ENCODE data around the gene DOCK7. TPM values are rescaled to one million over a fixed set of nuclear protein-coding genes. Genes with fewer than 3 reads are reported as not detected.
A peak's percentile ranks its signal among the peaks of the same experiment; 100 is the strongest.

DOCK7 gene
- total RNA-seq, 2 experiments from 2014 or later, result 6.0 to 7.9 TPM

GRCh38 chr1:62509028-62509427, 179.2 kb downstream of the DOCK7 start:
- Mint-ChIP-seq H3K4me3 (no peak overlapping the region), H3K27me3 (no peaks in the 10 kb centered on the region), H3K27ac (no peak overlapping the region), H3K36me3 (ENCODE audit: low read depth) (peaks cover 4% of the 10 kb centered on the region), H3K9me3 (no peaks in the 10 kb centered on the region), H3K4me1 (ENCODE audit: low read depth) (no peaks in the 10 kb centered on the region)
- intact Hi-C loops (cut with DNase I, micrococcal nuclease), result no loop called here
- no peak overlapping the region for H3K27ac ChIP-seq (ENCODE audit: low read depth in 1 of 2, low read length in 2 of 2)
- peaks cover 2% of the 10 kb centered on the region for H3K36me3 ChIP-seq (ENCODE audit: insufficient read depth, low read length)
- H3K4me3 ChIP-seq (ENCODE audit: low read length), result no peak overlapping the region
- CTCF ChIA-PET, result interaction anchor here (2.7 kb wide), 1 partner anchor 237 kb away, joined by 19 read pairs; no protein-coding TSS in a partner anchor
- TF ChIP-seq CTCF (IDR thresholded peaks at IDR 0.05), result no peak
- no peaks in the 10 kb centered on the region for H3K4me1 ChIP-seq (ENCODE audit: insufficient read depth, low read length)
- no peaks in the 10 kb centered on the region for H3K27me3 ChIP-seq (ENCODE audit: control insufficient read depth in 1 of 2, insufficient read depth in 2 of 2, low read length in 2 of 2)
- POLR2A ChIA-PET, result no interaction called here
- no peak for ATAC-seq (ENCODE audit: poor library complexity)
- no peaks in the 10 kb centered on the region for H3K9me3 ChIP-seq (ENCODE audit: control insufficient read depth in 1 of 2, insufficient read depth in 1 of 2, low read length in 2 of 2)
- DNase-seq, result no peak

DNA sequence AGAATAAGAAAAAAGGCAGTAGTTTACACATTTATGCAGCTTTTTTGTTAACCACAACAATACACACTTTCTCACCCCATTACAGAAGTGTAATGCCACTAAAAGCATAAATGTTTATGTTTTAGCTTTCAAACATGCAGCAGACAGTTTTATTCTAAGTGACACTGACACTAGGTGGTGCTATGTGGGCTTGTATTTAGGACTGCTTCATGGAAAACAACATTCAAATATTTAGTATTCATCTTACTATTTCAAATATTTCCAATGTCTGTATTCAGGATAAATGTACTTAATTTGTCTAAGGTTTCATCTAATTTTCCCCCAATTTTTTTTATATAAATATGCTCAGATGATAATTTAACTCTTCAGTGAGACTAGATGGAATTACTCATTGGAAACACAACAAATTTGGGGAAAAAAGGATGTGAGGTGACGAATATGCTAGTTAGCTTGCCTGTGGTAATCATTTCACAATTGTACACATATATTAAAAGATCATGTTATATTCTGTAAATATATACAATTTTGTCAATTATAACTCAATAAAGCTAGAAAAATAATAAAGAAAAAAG, 179.9 kb downstream of the DOCK7 start:
- H3K4me1 ChIP-seq (ENCODE audit: insufficient read depth, low read length), result no peaks in the 10 kb centered on the region
- peak in 4 of 14 experiments; percentile 20 to 56 (median 44) for DNase-seq
- H3K9me3 ChIP-seq (ENCODE audit: control insufficient read depth in 1 of 2, insufficient read depth in 1 of 2, low read length in 2 of 2), result no peaks in the 10 kb centered on the region
- H3K36me3 Mint-ChIP-seq (ENCODE audit: low read depth), result peaks cover 4% of the 10 kb centered on the region
- no peak overlapping the region for H3K4me3 ChIP-seq (ENCODE audit: low read length)
- no peak overlapping the region for H3K27ac Mint-ChIP-seq
- H3K27ac ChIP-seq (ENCODE audit: low read depth in 1 of 2, low read length in 2 of 2), result no peak overlapping the region
- peaks cover 2% of the 10 kb centered on the region for H3K36me3 ChIP-seq (ENCODE audit: insufficient read depth, low read length)
- no peaks in the 10 kb centered on the region for H3K4me1 Mint-ChIP-seq (ENCODE audit: low read depth)
- no peak overlapping the region for H3K4me3 Mint-ChIP-seq
- ChIA-PET CTCF (interaction anchor here (0.6 to 2.7 kb wide), 5 partner anchors 9 to 243 kb away, joined by 3 to 19 read pairs (median 4); no protein-coding TSS in a partner anchor), POLR2A (interaction anchor here (1.1 kb wide), 1 partner anchor 22 kb away, joined by 3 read pairs; no protein-coding TSS in a partner anchor)
- H3K27me3 Mint-ChIP-seq, result no peaks in the 10 kb centered on the region
- peak; percentile 72 for TF ChIP-seq CTCF (IDR thresholded peaks at IDR 0.05)
- intact Hi-C loops (cut with DNase I, micrococcal nuclease), result loop anchor here (1.0 kb wide), 1 partner anchor 238 kb away; no protein-coding TSS in a partner anchor
- no peak for ATAC-seq (ENCODE audit: poor library complexity)
- H3K9me3 Mint-ChIP-seq, result no peaks in the 10 kb centered on the region
- H3K27me3 ChIP-seq (ENCODE audit: control insufficient read depth in 1 of 2, insufficient read depth in 2 of 2, low read length in 2 of 2), result no peaks in the 10 kb centered on the region

DNA sequence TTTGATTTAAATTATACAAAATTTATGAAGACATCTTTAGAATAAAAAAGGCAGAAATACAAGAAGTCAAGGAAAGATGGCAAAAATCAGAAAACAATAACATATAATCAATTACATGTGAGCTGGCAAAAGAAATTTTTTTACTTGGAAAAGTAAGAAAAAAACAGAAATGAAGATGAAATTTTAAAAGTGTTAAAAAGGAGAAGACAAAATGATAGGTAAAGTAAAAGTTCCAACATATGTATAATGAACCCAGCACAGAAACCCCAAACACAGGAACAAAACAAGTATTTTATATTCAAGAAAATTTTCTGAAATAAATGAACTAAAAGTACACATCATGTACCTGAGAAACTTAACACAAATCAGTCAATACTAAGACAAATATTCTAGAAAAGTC, 188.0 kb downstream of the DOCK7 start:
- H3K27me3 ChIP-seq (ENCODE audit: control insufficient read depth in 1 of 2, insufficient read depth in 2 of 2, low read length in 2 of 2), result no peaks in the 10 kb centered on the region
- ChIA-PET POLR2A (no interaction called here), CTCF (no interaction called here)
- ATAC-seq (ENCODE audit: poor library complexity), result no peak
- no peak overlapping the region for H3K4me3 ChIP-seq (ENCODE audit: low read length)
- H3K4me3 Mint-ChIP-seq, result no peak overlapping the region
- H3K4me1 Mint-ChIP-seq (ENCODE audit: low read depth), result no peaks in the 10 kb centered on the region
- TF ChIP-seq CTCF (IDR thresholded peaks at IDR 0.05), result no peak
- H3K36me3 ChIP-seq (ENCODE audit: insufficient read depth, low read length), result no peaks in the 10 kb centered on the region
- intact Hi-C loops (cut with DNase I, micrococcal nuclease), result no loop called here
- DNase-seq, result no peak
- no peaks in the 10 kb centered on the region for H3K9me3 ChIP-seq (ENCODE audit: control insufficient read depth in 1 of 2, insufficient read depth in 1 of 2, low read length in 2 of 2)
- no peak overlapping the region for H3K27ac ChIP-seq (ENCODE audit: low read depth in 1 of 2, low read length in 2 of 2)
- H3K36me3 Mint-ChIP-seq (ENCODE audit: low read depth), result peaks cover 22% of the 10 kb centered on the region
- H3K27ac Mint-ChIP-seq, result no peak overlapping the region
- no peaks in the 10 kb centered on the region for H3K4me1 ChIP-seq (ENCODE audit: insufficient read depth, low read length)
- no peaks in the 10 kb centered on the region for H3K9me3 Mint-ChIP-seq
- no peaks in the 10 kb centered on the region for H3K27me3 Mint-ChIP-seq
